AML-193 (cell line): ENCODE measurements around the gene STMN1.

Experiments used
- DNase-seq, 2 experiments: peaks; one replicate each; lab custom pipeline; 2025; lab: John Stamatoyannopoulos, UW

The STMN1 gene

DNA sequence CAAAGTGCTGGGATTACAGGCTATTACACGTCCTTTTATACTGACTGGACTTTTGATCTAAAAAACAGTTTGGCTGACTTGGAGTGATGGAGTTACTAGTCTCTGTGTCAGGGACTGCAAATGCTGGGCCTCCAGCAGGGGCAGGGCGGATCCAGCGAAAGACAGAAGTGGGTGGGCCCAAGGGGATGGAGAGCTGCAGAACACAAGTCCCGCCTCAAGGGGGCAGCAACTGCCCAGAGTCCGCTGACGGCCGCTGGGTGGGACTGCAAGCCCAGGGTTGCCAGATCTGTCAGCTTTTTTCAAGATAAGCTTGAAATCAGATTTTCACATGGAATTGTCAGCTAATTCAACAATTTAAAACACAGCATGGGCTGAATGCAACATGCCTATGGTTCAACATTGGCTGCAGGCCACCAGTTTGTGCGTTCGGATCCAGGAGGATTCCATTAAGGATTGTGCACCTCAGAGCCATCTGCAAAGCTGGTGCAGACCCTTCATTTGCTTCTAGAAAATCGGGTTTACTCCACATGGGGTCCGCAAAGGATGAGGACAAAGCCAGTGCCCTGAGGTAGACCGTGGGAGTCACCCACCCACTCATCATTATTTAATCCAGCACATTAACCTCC is 10.7 kb downstream of the STMN1 start:
- DNase-seq = peak; percentile 81 to 88

DNA sequence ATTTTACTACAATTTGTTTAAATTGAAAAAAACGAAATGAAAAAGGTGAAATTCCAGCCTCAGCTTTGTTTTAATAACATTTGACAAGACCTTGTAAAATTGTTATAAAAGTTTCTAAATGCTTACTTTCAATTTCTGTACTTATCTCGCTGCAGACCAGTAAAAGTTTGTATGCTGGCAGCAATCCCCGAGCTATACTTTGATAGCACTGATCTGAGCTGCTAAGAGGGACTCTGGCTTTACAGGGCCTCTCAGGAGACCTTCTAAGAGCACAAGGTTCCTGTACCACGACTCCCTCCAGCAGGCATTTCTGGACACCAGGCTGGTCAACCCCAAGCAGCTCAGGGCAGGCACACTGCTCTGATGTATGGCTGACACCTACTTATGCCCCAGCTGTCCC is 13.1 kb downstream of the STMN1 start:
- no peak for DNase-seq

DNA sequence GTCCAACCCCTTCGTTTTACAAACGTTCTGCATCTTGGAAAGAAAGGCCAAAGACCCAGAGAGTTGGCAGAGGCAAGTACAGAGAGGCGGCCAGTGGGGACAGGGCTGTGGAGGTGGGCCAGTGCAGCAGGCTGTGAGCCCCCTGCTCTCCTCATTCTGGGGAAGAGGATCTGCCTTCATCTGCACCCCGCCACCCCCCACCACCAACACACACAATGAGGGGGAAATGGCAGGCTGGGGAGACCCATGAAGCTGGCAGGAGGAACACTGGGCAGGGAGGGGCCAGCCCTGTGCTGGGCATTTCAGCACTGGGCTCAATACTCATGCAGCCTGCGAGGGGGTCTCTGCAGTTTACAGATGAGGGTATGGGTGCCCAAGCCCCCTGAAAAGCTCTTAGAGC is 14.6 kb downstream of the STMN1 start:
- DNase-seq = no peak

DNA sequence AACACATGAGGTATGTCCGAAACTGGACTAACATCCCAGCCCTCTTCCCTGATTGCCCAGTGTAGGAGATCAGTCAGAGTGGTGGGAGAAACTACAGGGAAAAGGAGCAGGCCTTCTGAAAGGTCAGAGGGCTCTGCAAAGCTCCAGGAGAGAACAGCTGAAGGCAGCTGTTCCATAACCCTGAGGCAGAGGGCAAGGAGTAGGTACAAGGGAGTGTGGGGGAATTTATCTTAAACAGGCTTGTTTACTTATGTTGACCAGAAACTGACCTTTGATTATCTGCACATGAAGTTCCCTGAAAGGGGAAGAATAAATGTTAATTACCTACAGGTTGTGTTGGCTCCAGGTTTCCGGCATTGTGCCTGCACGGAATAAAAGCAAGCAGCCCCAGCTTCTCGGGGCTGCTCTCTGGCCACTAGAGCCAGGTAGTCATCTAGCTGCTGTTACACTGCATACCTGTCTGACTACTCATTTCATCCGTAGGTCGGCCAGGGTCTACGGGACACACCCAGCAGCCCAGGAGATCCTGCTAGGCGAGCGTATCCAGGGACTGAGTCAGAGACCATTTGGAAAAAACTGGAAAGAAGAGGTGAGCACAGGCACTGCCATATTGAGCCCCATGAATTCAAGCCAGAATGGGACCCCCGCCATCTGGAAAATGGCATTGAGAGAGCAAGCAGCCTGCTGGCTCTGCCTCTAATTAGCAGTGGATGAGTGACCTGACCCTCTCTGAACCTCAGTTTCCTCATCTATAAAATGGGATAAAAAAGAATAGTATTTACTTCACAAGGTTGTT is 15.8 kb downstream of the STMN1 start:
- DNase-seq = no peak

DNA sequence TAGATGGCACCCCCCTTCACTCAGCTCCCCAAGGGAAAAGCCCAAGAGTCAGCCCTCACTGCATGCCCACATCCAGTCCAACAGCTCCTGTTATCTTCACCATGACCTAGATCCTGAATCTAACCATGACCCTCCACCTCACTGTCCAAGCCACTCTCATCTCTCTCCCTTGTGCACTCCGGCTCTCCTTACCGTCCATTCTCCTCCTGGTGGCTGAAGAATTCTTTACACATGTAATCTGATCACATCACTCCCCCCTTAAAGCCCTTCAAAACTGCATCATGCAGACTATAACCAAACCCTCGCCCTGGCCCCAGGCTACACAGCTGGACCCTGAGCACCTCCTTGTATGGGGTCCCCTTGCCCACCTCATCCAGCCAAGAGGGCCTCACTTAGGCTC is 16.7 kb downstream of the STMN1 start:
- DNase-seq = peak in 1 of 2 experiments; percentile 5

DNA sequence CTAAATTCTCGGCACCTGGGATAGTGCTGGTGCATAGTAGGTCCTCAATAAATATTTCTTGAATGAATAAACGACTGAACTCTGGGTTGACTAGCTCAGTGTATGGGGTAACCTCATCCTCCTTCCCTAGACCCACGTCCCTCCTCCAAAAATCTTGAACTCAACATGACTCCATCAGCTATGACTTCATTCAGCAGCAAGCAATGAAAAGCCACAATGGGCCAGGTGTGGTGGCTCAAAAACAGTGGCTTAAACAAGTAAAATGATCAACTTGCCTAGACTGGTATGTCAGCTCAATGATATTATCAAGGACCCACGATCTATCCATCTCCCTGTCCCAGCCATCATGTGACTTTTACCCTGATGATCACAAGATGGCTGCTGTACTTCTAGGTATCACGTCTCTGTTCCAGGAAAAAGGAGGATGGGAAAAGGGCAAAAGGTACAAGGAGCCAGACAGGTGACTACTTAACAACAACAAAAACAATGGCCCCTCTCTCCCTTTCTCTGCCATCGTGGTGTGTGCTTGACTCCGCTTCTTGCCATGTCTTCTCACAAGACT is 17.7 kb downstream of the STMN1 start:
- no peak for DNase-seq

DNA sequence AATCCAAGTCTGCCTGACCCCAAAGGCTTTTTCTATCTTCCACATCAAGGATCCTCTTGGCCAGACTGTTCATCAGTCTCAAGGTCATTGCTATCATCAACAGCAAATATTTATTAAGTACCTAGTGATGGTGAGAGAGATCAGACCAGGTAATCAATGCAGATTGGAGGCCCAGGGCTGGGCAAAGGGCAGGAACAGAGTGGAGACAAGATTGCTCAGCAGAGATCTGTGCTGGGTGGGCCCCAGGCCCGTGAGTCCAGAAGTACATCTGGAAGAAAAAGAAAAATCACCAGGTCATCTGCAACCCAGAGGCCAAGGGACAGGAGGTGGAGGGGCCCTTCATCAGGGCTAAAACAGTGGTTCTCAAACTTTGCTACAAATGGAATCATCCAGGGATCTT is 20.6 kb downstream of the STMN1 start:
- DNase-seq = no peak

DNA sequence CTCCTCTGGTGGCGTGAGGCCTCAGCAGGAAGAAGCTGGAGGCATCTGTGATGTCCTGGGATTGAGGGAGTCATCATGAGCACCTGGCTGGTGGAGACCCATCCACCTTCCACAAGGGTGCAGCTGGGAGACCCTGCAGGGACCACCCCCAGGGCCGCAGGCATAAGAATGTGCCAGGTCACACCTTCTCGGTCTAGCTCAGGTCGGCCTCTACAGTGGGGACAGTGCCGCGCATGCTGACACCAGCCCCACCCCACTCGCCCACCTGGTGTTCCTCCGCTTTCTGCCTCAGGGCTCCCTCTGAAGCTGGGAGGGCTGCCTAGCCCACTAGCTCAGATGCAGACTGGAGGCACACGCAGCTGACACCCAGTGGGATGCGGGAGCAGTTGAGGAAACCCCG is 25.0 kb downstream of the STMN1 start:
- no peak for DNase-seq

DNA sequence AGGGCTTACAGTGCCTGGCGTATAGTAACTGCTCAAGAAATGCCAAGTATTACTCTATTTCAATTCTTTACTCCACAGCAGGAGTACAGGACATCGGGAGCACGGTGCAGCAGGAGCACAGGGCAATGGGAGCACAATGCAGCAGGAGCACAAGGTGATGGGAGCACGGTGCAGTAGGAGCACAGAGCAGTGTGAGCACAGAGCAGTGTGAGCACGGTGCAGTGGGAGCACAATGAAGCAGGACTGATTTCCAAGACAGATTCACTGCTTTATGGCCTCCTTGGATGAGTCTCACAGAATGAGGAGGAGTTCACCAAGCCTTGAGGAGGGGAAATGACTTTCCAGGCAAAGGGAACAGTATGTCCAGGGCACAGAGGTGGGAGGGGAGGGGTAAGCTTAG is 25.7 kb downstream of the STMN1 start:
- no peak for DNase-seq

DNA sequence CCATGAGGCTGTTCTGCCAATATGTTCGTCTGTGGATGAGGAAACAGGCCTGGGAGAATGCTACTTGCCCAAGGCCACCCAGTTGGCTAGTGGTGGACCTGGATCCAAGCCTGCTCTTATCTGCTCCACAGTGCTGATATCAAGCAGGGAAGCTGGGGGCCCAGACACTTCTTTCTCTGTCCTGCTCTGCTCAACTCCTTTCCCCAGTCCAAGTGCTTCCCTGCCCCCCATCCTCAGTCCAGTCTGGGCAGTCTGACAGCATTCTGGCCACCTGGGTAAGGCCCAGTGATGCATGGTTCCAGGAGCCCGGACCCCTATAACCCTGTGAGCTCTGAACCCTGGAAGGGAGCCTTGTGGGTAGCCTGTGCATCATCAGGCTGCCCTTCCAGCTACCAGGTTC is 26.5 kb downstream of the STMN1 start:
- DNase-seq = no peak

DNA sequence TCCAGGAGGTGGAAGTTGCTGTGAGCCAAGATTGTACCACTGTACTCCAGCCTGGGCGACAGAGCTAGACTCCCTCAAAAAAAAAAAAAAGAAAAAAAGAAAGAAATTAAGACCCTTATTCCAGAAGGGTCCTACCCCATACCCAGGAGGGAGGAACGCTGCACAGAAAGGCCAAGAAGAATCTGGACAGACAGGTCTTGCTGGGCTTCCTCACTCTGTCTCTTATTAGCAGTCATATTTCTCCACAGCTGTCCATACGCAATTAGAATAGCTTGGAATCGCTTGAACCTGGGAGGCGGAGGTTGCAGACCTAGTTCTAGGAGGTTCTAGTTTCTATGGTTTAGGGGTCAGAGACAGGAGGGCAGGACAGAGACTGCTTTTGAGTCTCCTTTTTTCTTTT is 27.5 kb downstream of the STMN1 start:
- DNase-seq = no peak

DNA sequence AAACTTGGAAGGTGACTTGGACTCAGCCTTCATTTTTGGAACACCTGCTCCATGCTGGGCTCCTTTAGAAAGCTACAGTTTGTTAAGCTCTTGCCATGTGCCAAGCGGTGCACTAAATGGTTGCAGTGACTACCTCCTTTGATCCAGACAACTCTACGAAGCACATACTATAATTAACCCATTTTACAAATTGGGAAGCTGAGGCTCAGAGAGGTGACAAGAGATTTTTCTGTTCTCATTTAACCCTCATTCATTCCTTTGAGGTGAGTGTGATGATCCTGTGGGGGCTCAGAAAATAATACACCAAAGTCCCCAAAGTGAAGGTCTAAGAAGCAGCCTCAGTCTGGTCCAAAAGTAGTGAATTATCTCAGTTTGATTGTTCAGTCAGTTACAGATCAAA is 29.1 kb downstream of the STMN1 start:
- DNase-seq = no peak

DNA sequence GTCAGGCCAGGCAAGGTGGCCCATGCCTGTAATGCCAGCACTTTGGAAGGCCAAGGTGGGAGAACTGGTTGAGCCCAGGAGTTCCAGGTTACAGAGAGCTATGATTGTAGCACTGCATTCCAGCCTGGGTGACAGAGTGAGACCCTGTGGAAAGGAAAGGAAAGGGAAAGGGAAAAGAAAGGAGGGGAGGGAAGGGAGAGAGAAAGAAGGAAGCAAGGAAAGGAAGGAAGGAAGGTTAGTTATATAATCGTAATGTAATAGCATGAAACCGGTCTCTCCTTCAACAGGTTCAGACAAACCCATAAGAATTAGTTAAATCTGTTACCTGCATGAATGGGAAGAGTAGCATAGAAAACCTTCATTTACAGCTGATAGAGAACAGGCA is 29.5 kb downstream of the STMN1 start:
- no peak for DNase-seq

DNA sequence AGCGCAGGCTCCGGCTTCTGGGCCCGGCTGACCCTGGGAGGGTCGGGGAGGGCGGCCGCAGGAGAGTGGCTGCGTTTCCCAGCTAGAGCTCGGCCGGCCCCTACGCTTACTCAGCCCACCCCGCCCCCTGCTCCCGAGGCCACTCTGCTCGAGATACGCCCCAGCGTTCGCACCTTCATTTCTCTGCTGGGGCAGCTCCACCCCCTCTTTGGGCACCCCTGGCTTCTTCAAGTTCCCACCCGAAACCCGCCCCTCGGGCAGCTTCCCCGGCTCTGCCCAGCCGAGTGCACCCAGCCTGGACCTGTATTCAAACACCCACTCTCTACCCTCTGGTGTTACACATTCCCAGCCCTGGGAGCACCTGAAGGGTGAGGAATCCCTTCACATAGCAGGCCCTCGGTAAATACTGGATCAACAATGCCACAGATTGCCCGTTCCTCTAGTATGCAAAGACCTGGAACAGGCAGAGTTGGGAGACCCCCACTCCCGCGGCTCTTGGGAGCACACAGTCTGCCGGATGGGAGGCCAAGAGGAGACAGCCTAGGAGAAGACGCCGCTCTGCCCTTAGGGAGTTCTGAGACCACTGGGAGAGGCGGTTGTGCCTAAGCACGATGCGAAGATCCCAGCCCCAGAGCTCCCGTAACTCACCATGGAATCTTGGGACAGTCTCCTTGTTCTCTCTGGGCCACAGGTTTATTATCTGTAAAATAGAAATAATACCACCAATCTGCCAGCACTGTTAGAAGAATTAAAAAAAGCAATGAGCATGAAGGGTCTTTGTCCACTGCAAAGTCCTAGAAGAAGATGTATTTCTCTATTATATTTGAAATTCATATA is 30.1 kb downstream of the STMN1 start:
- DNase-seq = no peak

DNA sequence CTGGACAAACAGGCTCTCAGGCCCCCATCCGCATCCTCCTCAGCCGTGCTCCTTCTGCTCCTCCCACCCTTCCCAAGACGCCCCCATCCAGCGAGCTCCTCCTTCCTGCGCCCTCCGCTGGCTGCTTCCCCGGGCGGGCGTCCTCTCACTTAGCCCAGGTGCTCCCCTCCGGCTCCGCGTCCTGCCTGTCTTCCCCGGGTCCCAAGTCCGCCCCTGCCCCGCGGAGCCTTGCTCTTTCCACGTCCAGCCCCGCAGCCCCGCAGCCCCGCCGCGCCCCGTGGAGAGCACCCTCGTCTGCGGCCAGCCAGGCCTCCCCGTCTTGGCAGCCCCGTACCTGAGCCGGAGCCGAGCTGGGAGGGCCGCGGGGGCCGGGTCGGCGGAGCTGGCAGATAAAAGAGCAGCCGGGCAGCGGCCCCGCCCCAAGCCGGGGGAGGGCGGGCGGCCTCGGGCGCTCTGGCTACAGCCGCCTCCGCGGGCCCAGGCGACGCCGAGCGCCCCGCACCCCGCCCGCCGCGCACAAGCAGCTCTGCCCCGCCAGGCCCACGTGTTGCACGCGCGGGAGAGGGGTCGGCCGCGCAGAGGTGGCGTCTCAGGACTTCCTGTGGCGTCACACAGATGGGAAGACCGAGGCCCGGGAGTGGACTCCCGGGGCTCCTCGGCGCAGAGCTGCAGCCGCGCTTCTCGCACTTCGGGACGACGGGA is 30.9 kb downstream of the STMN1 start, which contains the start of gene PAQR7:
Gene PAQR7, minus strand, starts transcription at position 555 of the 702 bp plus-strand sequence. CDS start 11,869 bp downstream, outside the sequence.
- peak in 1 of 2 experiments; percentile 7 for DNase-seq

DNA sequence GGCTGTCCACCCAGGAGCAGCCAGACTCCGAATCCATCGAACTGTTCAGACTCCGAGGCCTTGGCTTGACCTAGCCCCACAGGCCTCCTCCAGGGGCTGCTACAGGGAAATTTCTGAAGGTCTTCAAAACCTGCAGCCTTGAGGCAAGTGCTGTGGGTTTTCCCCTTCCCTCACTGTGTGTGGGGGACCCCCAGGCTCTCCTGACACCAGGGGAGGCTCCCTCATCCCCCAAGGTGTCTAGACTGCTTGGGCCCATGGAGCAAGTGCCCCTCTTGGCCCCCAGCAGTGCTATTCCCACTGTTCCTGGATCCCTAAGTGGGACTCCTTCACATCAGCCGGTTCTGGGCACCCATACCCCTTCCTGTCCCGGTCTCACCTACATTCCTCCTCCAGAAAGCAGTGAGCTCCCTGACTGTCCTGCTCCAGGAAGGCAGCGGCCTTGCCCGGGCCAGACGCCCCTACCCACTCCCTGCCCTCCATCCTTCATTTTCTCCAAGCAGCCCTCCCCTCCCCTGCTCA is 31.5 kb downstream of the STMN1 start:
- no peak for DNase-seq

DNA sequence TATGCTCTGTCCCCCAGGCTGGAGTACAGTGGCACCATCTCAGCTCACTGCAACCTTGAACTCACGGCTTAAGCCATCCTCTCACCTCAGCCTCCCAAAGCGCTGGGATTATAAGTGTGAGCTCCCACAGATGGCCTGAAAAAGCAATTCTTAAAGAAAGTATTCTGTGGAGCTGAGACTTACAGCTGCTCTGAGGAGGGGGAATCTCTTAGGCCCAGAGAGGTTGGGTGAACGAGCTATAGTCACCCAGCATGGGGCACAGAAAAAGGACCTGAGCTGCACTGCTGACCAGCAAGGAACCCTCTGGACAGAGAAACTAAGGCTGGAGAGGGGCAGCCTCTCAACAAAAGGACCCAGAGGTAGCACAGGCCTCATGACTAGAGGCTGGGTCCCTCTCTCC is 32.0 kb downstream of the STMN1 start:
- no peak for DNase-seq

DNA sequence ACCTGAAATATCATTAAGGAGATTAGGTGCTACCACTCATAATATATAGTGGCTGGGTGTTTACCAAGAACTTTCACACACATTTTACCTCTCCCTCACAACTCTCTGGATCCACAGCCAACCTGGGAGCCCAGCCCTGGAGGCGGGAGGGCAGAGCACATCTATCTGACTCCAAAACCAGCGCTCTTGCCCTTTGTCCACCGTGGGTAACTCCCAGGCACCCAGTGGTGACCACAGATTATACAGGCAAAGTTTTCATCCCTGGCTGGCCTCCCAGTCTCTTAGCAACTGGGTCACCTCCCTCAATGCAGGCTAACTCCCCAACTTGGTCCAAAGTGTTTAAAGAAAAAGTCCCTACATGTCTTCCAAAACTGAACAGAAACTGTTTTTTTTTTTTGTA is 33.1 kb downstream of the STMN1 start:
- no peak for DNase-seq

DNA sequence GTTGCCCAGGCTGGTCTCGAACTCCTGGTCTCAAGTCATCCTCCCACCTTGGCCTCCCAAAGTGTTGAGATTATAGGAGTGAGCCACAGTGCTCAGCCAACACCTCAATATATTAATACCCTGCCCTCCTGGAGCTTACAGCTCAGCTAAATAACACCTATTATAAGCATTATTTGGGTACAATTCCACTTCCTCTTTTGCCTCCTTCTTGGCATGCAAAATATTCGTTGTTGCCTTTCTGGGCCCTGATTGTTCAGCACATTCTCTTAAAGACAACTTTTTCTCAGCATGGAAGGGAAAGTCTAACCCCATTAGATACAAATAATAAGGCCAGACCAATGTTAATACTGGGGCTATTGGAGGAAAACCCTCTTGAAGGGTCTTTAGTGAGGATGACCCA is 33.5 kb downstream of the STMN1 start:
- peak; percentile 3 to 13 for DNase-seq

DNA sequence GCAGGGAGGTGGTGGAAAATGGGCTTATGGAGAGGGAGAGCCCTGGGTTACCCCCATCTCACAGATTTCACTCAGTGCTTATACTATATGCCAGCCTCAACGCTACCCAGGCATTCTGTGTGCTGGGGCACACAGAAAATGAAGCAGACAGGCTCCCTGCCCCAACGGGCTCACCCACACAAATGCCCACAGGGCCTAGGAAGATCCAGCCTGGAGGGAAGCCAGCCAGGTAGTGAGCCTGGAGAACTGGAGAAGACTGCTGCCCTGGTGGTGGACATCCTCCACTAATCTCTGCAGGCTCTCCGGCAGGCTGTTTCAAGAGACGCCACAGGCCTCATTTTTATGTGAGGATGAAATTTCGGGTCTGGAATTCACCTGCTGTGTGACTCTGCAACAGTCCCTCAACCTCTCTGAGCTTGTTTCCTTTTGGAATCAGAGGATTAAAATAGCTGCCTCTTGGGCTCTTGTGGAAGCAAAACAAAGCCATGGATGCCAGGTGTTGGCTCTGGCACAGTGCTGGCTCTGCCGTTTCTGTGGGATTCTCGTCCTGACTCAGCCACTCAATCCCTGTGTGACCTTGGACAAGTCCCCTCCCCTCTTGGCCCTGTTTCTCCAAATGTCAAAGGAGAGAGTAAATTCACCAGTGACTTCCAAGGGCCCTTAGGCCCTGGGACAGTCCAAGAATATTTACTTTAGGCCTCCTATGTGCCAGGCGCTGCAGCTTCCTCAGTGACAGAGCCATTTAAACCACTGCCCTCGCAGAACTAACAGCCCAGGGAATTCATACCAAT is 34.3 kb downstream of the STMN1 start:
- DNase-seq = no peak
